ENCODE results near the gene PRRX2.

The PRRX2 gene

DNA sequence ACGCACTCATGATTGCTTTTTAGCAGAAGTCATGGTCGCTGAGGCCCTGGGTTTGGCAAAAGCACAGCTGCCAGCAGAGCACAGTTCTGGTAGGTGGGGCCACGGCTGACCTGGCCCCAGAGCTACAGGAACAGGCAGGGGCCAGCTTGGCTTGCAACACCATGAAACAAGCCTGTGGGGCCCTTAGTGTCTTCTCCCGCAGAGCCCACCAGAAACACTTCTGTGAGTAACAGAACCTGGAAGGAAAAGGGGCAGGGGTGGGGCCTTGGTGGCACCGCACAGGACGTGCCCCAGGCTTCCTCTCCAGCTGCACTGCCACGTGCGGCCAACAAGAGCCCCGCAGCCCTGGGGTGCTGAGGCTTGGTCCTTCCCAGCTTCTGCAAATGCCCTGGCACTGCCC is 28.3 kb upstream of the PRRX2 start:
- no peak for DNase-seq (ENCODE audit: low spot score)

GRCh38 chr9:129637673-129638439 is 27.6 kb upstream of the PRRX2 start:
- no peak for DNase-seq (ENCODE audit: low spot score)

DNA sequence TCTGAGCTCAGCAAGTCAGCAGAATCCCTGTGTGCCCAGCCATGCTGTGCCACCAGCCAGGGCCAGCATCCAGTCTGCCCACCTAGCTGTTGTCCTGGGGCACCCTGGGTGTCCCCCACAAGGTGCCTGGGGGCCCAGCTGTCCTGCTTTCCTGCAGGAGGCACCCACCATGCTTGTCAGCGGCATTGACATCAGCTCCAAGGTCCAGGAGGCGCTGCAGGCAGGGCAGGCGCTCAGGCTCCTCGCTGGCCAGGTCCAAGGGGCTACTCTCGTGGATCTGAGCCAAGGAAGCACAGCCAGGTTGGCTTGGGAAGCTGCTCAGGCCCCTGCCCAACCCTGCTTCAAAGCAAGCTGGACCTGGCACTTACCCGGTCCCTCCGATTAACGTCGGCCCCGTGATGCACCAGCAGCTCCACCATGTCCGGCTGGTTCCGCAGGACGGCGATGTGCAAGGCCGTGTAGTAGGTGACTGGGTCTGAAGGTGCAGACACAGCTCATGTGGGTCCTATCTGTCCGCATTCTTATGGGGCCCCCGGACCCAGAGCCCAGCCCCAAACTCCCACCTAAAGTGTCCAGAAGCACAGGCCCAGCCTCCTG is 26.3 kb upstream of the PRRX2 start:
- DNase-seq (ENCODE audit: low spot score): no peak

- no peak for DNase-seq (ENCODE audit: low spot score)
Measured at GRCh38 chr9:129639756-129640085, 25.7 kb upstream of the PRRX2 start.

DNA sequence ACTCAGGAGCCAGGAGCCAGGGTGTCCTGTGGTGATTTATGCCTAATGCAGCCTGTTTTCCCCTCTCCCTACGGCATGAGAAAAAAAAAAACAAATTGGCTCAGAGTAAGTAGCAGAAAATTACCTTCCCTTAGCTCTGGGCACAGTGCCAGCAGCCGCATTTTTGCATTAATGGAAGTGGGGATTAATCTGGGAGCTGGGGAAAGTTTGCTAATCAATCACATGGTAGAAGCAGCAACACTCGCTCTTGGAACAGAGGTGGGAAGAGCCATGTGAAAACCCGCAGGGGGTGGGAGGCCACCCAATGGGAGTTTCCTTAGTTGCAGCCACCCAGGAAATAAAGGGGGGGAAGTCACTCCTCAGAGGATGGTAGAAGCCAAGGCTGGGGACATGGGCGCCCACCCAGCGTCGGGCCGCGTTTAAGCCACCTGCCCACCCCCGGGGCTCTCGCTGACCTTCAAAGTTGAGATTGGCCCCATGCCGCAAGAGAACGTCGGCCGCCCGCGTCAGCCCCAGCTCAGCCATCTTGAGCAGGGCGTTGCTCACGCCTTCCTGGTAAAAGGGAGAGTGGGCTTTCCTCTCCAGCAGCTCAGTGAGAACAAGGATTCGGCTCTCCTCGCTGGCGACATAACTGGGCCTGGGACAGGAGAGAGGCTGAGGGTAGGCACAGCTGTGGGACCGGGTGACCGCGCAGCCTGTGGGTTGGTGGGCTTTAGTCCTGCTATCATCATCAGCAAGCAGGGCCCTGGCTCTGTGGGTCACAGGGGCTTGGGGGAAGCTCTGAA is 25.2 kb upstream of the PRRX2 start:
- DNase-seq (ENCODE audit: low spot score): no peak

- no peak for DNase-seq (ENCODE audit: low spot score)
Measured at GRCh38 chr9:129640871-129641749, 24.3 kb upstream of the PRRX2 start.

GRCh38 chr9:129641750-129642585 is 23.5 kb upstream of the PRRX2 start, which contains the start of gene ASB6:
TSS of gene ASB6 (minus strand) at chr9:129642151. CDS start at chr9:129641999, 152 bp downstream.
- DNase-seq (ENCODE audit: low spot score): peak; percentile 97

DNA sequence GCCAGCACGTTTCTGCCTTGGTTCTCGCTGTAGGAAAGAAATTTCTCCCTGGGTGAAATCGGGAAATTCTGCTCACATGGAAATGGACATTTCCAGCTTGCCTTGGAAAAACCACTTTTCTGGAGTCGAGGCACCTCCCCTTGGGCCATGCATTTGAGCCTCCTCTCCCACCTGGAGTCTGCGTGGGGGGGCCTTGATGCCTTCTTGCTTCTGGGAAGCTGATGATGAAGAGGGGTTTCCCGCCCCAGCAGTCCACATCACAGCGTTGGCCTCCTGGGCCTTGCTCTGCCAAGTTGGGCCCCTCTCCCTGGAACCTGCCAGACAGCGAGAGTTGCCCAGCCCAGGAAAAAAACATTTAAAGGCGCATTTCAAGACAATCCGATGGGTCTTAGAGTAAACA is 21.7 kb upstream of the PRRX2 start:
- DNase-seq (ENCODE audit: low spot score): no peak

GRCh38 chr9:129644365-129644764 is 21.1 kb upstream of the PRRX2 start:
- no peak for DNase-seq (ENCODE audit: low spot score)

GRCh38 chr9:129644902-129645301 is 20.5 kb upstream of the PRRX2 start:
- no peak for DNase-seq (ENCODE audit: low spot score)

DNA sequence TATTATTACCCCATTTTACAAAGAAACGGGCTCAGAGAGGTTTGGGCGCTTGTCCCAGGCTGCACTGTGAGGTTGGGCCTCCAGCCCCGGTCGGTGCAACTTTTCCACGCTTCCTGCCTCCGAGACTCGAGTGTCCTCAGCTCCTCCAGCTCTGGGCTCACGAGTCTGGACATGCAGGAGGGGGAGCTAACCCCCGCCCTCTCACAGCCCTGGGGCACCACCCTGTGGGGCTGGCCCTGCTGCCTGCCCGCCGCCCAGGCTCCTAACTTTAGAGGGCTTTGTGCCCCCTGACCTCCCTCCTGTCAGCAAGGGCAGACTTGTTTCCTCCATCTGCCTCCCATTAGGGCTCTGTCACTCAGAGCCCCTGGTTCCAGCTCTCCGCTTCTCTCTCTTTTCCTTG is 19.2 kb upstream of the PRRX2 start:
- no peak for DNase-seq (ENCODE audit: low spot score)

DNA sequence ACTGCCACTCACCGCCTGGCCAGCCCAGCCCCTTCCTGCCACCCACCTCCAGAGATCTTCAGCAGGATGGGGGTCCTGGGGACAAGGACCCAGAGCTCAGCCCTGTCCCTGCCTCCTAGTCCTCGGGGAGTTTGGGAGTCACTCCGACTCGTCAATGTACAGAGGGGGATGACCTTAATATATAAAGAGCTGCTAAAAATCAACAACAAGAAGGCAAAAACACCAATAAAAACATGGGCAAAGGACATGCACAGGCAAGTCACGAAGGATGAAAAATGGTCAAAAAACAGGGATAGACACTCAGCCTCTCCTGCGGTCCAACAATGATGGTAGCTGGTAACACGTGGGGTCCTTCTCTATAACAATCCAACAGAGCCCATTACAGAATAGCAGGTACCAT is 18.8 kb upstream of the PRRX2 start:
- DNase-seq (ENCODE audit: low spot score): no peak

DNA sequence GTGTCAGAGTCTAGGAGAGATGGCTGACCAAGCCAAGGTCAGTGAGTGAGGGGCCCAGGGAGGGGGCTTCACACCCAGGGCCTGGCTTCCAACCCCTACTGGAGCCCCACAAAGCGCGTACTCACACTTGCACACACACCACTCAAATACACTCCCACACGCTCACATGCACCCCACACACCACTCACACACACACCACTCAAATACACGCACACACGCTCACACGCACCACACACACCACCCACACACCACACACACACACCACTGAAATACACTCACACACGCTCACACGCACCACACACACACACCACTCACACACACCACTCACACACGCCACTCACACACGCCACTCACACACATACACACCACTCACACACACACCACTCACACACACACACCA is 17.8 kb upstream of the PRRX2 start:
- no peak for DNase-seq (ENCODE audit: low spot score)

GRCh38 chr9:129648092-129648763 is 17.2 kb upstream of the PRRX2 start:
- no peak for DNase-seq (ENCODE audit: low spot score)

DNA sequence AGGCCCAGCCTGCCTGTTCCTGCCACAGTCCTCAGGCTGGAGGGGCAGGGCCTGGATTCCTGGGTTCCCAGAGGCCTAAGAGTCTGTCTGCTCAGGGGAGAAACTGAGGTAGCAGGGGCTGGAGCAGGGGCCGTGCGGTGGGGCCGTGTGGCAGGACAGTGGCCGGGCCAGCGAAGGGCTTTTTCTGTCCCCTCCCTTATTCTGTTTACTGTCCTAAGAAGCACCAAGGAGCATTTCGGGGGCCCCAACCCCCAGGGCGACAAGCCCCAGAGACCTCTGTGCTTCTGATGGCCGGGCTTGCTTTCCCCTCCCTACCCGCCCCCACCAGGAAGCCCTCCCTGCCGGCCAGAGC is 16.7 kb upstream of the PRRX2 start:
- no peak for DNase-seq (ENCODE audit: low spot score)

DNA sequence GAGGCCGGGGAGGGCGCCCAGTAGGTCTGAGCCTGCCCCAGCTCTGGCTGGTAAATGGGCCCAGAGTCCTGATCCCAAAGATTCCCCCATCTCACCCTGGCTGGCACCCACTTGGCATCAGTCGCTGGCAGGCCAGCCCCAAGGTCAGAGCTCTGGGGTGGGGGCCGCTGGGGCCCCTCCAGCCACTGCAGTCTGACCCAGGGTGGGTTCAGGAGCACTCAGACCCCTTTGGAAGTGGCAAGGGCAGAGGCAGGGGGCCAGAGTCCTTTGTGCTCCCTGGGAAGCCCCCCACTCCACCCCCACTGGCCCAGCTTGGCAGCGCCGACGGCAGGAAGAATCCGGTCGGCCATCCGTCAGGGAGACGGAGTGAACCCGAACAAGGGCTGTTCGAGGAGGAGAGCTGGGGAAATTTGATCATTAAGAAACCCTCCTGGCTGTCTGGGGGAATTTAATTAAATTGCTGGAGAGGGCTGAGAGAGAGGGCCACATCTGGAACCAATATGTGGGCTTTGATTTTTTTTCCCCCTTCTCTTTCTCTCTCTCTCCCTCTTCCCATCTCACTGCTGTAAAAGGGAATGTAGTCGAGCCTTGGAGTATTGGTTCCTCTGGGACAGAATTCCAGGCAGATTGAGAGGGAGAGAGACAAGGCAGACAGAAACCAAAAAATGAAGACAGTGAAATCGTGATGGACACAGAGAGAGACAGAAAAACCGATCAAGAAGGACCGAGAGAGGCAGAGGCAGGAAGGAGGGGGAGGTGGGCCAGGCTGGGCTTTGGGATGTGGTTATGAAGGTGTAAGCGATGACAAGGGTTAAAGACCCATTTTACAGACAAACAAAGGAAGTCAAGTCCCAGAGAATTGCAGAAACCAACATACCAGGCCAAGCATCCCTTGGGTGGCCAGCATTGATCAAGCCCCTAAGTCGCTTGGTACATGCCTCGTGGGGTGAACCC is 15.4 kb upstream of the PRRX2 start:
- no peak for DNase-seq (ENCODE audit: low spot score)

- no peak for DNase-seq (ENCODE audit: low spot score)
Measured at GRCh38 chr9:129650680-129651235, 14.7 kb upstream of the PRRX2 start.

GRCh38 chr9:129653823-129654553 is 11.5 kb upstream of the PRRX2 start:
- DNase-seq (ENCODE audit: low spot score): no peak

Measured in germinal center (tissue), 1 donor.